GM18861 (cell line): ENCODE measurements around the gene DOCK9.

Experiments
- ATAC-seq: cut with Tn5 transposase; IDR thresholded peaks from one replicate; pipeline ENCODE4 v1.9.1; 2021; ENCODE audit not compliant: unreplicated experiment

The DOCK9 gene

GRCh38 chr13:98976338-98976737 is 1.5 kb downstream of the DOCK9 start:
- ATAC-seq, result no peak

GRCh38 chr13:98975822-98976261 is 2.0 kb downstream of the DOCK9 start:
- ATAC-seq, result no peak

GRCh38 chr13:98974053-98974452 is 3.8 kb downstream of the DOCK9 start:
- ATAC-seq, result no peak

GRCh38 chr13:98972627-98973026 is 5.2 kb downstream of the DOCK9 start:
- no peak for ATAC-seq

GRCh38 chr13:98972059-98972458 is 5.8 kb downstream of the DOCK9 start:
- ATAC-seq, result no peak

- no peak for ATAC-seq
These were observed 7.5 kb downstream of the DOCK9 start for GRCh38 chr13:98970330-98970729.

- ATAC-seq, result no peak
These were observed 10.4 kb downstream of the DOCK9 start for GRCh38 chr13:98967491-98967890.

- ATAC-seq, result no peak
These were observed 11.8 kb downstream of the DOCK9 start for GRCh38 chr13:98966019-98966418.

GRCh38 chr13:98965325-98965724 is 12.5 kb downstream of the DOCK9 start:
- ATAC-seq, result no peak

- no peak for ATAC-seq
These were observed 13.9 kb downstream of the DOCK9 start for GRCh38 chr13:98963917-98964316.

GRCh38 chr13:98962901-98963590 is 14.8 kb downstream of the DOCK9 start:
- no peak for ATAC-seq

- no peak for ATAC-seq
These were observed 16.3 kb downstream of the DOCK9 start for GRCh38 chr13:98961503-98962105.

- ATAC-seq, result no peak
These were observed 17.0 kb downstream of the DOCK9 start for GRCh38 chr13:98960606-98961502.

- no peak for ATAC-seq
These were observed 17.9 kb downstream of the DOCK9 start for GRCh38 chr13:98959786-98960605.

GRCh38 chr13:98959291-98959690 is 18.6 kb downstream of the DOCK9 start:
- ATAC-seq, result no peak

- no peak for ATAC-seq
These were observed 19.4 kb downstream of the DOCK9 start for GRCh38 chr13:98958443-98958794.

- ATAC-seq, result no peak
These were observed 20.0 kb downstream of the DOCK9 start for GRCh38 chr13:98957731-98958442.

GRCh38 chr13:98955336-98955735 is 22.5 kb downstream of the DOCK9 start:
- no peak for ATAC-seq

- no peak for ATAC-seq
These were observed 23.6 kb downstream of the DOCK9 start for GRCh38 chr13:98954313-98954712.

- no peak for ATAC-seq
These were observed 26.6 kb downstream of the DOCK9 start for GRCh38 chr13:98951266-98951665.
